ENCODE data around the gene ZNF628. TPM values are rescaled to one million over a fixed set of nuclear protein-coding genes. Genes with fewer than 3 reads are reported as not detected.
A peak's percentile ranks its signal among the peaks of the same experiment; 100 is the strongest.
"Not testable (repeated sequence)": the region's sequence is repeated elsewhere in the genome, so short reads cannot be mapped to it uniquely, and the experiment has no call there.

ZNF628 gene
- total RNA-seq, 1 donor from 2014 or later, result 1.7 TPM

- not testable (repeated sequence) for DNase-seq (ENCODE audit: low spot score)
Measured at GRCh38 chr19:55496820-55497219, 20.4 kb downstream of the ZNF628 start.

GRCh38 chr19:55497763-55498162 is 21.3 kb downstream of the ZNF628 start:
- no peak for DNase-seq (ENCODE audit: low spot score)

GRCh38 chr19:55498246-55498840 is 21.9 kb downstream of the ZNF628 start:
- no peak for DNase-seq (ENCODE audit: low spot score)

- no peak for DNase-seq (ENCODE audit: low spot score)
Measured at GRCh38 chr19:55500368-55500952, 24.0 kb downstream of the ZNF628 start.

GRCh38 chr19:55502197-55502952 is 26.0 kb downstream of the ZNF628 start:
- no peak for DNase-seq (ENCODE audit: low spot score)

- DNase-seq (ENCODE audit: low spot score), result no peak
Measured at GRCh38 chr19:55503157-55503501, 26.7 kb downstream of the ZNF628 start.

GRCh38 chr19:55503502-55504251 is 27.3 kb downstream of the ZNF628 start:
- peak; percentile 94 for DNase-seq (ENCODE audit: low spot score)

- DNase-seq (ENCODE audit: low spot score), result no peak
Measured at GRCh38 chr19:55504252-55504603, 27.8 kb downstream of the ZNF628 start.

- DNase-seq (ENCODE audit: low spot score), result no peak
Measured at GRCh38 chr19:55504981-55505380, 28.6 kb downstream of the ZNF628 start.

- no peak for DNase-seq (ENCODE audit: low spot score)
Measured at GRCh38 chr19:55508120-55508519, 31.7 kb downstream of the ZNF628 start.

- peak; percentile 89 for DNase-seq (ENCODE audit: low spot score)
Measured at GRCh38 chr19:55516878-55517620, 40.6 kb downstream of the ZNF628 start.

GRCh38 chr19:55519451-55520311 is 43.3 kb downstream of the ZNF628 start:
- no peak for DNase-seq (ENCODE audit: low spot score)

GRCh38 chr19:55520691-55521292 is 44.4 kb downstream of the ZNF628 start:
- no peak for DNase-seq (ENCODE audit: low spot score)

- DNase-seq (ENCODE audit: low spot score), result no peak
Measured at GRCh38 chr19:55525289-55526101, 49.1 kb downstream of the ZNF628 start.

- DNase-seq (ENCODE audit: low spot score), result peak; percentile 61
Measured at GRCh38 chr19:55526216-55527196, 50.1 kb downstream of the ZNF628 start.

GRCh38 chr19:55527197-55528029 is 51.0 kb downstream of the ZNF628 start:
- no peak for DNase-seq (ENCODE audit: low spot score)

Measured in umbilical cord (tissue), 2 donors.